Measurements from ENCODE around the gene CHAMP1. TPM values are rescaled to one million over a fixed set of nuclear protein-coding genes. Genes with fewer than 3 reads are reported as not detected.
A peak's percentile ranks its signal among the peaks of the same experiment; 100 is the strongest.

The CHAMP1 gene
- total RNA-seq, 1 donor: 9.4 TPM

- H3K4me2 ChIP-seq (ENCODE audit: insufficient read depth, low read length): peak overlapping the region; percentile 70
- peaks cover 22% of the 10 kb centered on the region for H4K20me1 ChIP-seq (ENCODE audit: insufficient read depth, low read length)
- H3K36me3 ChIP-seq (ENCODE audit: insufficient read depth, low read length): peaks cover 32% of the 10 kb centered on the region
- no peaks in the 10 kb centered on the region for H3K9me3 ChIP-seq (ENCODE audit: low read depth, low read length)
- peaks cover 49% of the 10 kb centered on the region for H3K4me1 ChIP-seq (ENCODE audit: insufficient read depth, low read length)
- H3K27me3 ChIP-seq (ENCODE audit: insufficient read depth, low read length): no peaks in the 10 kb centered on the region
- H3K79me2 ChIP-seq (ENCODE audit: insufficient read depth, low read length): peaks cover 87% of the 10 kb centered on the region
- peak overlapping the region; percentile 4 for H3K4me3 ChIP-seq (ENCODE audit: insufficient read depth, low read length)
- no peak for DNase-seq (ENCODE audit: insufficient read length, low spot score, missing footprints)
- TF ChIP-seq, protein P1, sequence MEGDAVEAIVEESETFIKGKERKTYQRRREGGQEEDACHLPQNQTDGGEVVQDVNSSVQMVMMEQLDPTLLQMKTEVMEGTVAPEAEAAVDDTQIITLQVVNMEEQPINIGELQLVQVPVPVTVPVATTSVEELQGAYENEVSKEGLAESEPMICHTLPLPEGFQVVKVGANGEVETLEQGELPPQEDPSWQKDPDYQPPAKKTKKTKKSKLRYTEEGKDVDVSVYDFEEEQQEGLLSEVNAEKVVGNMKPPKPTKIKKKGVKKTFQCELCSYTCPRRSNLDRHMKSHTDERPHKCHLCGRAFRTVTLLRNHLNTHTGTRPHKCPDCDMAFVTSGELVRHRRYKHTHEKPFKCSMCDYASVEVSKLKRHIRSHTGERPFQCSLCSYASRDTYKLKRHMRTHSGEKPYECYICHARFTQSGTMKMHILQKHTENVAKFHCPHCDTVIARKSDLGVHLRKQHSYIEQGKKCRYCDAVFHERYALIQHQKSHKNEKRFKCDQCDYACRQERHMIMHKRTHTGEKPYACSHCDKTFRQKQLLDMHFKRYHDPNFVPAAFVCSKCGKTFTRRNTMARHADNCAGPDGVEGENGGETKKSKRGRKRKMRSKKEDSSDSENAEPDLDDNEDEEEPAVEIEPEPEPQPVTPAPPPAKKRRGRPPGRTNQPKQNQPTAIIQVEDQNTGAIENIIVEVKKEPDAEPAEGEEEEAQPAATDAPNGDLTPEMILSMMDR (IDR thresholded peaks at IDR 0.05; ENCODE audit: extremely low read depth, low read depth, low read length): no peak
- H3K27ac ChIP-seq (ENCODE audit: low read depth, low read length): peak overlapping the region; percentile 67
- H2AFZ ChIP-seq (ENCODE audit: low read length): no peak overlapping the region
Measured at GRCh38 chr13:114318624-114319023, 4.3 kb downstream of the CHAMP1 start.

DNA sequence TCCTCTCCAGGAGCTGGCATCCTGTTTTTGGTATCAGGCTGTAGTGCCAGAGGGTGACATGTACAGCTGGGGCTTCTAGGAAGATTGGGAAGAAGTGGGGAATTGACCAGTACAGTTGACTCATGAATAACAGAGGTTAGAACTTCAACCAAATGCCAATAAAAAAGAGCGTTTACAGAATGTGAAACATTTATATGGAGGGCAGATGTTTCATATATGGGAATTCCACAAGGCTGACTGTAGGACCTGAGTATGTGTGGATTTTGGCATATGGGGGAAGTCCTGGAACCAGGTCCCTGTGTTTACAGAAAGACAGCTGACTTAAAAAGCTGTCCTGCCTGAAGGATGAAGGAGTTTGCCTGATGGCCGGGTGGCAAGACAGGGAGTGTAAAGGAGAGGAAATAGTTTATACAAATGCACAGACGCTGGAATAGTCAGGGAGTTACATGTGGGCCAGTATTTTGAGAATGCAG lies 5.2 kb downstream of the CHAMP1 start:
- Histone ChIP-seq H3K79me2 (ENCODE audit: insufficient read depth, low read length) (peaks cover 94% of the 10 kb centered on the region), H3K9me3 (ENCODE audit: low read depth, low read length) (no peaks in the 10 kb centered on the region), H3K4me1 (ENCODE audit: insufficient read depth, low read length) (peaks cover 46% of the 10 kb centered on the region), H4K20me1 (ENCODE audit: insufficient read depth, low read length) (peaks cover 22% of the 10 kb centered on the region), H2AFZ (ENCODE audit: low read length) (no peak overlapping the region), H3K4me3 (ENCODE audit: insufficient read depth, low read length) (peak overlapping the region; percentile 8), H3K36me3 (ENCODE audit: insufficient read depth, low read length) (peaks cover 41% of the 10 kb centered on the region), H3K27ac (ENCODE audit: low read depth, low read length) (peak overlapping the region; percentile 67), H3K27me3 (ENCODE audit: insufficient read depth, low read length) (no peaks in the 10 kb centered on the region), H3K4me2 (ENCODE audit: insufficient read depth, low read length) (peak overlapping the region; percentile 70)
- TF ChIP-seq, protein P1 (IDR thresholded peaks at IDR 0.05; ENCODE audit: extremely low read depth, low read depth, low read length): no peak
- peak; percentile 88 for DNase-seq (ENCODE audit: insufficient read length, low spot score, missing footprints)

GRCh38 chr13:114320065-114320464 lies 5.8 kb downstream of the CHAMP1 start:
- H3K9me3 ChIP-seq (ENCODE audit: low read depth, low read length): no peaks in the 10 kb centered on the region
- no peak overlapping the region for H2AFZ ChIP-seq (ENCODE audit: low read length)
- peaks cover 46% of the 10 kb centered on the region for H3K36me3 ChIP-seq (ENCODE audit: insufficient read depth, low read length)
- H3K27me3 ChIP-seq (ENCODE audit: insufficient read depth, low read length): no peaks in the 10 kb centered on the region
- TF ChIP-seq, protein P1 (IDR thresholded peaks at IDR 0.05; ENCODE audit: extremely low read depth, low read depth, low read length): no peak
- H3K4me2 ChIP-seq (ENCODE audit: insufficient read depth, low read length): peak overlapping the region; percentile 70
- H3K4me1 ChIP-seq (ENCODE audit: insufficient read depth, low read length): peaks cover 45% of the 10 kb centered on the region
- H3K27ac ChIP-seq (ENCODE audit: low read depth, low read length): peak overlapping the region; percentile 67
- no peak for DNase-seq (ENCODE audit: insufficient read length, low spot score, missing footprints)
- H3K4me3 ChIP-seq (ENCODE audit: insufficient read depth, low read length): peak overlapping the region; percentile 6
- peaks cover 24% of the 10 kb centered on the region for H4K20me1 ChIP-seq (ENCODE audit: insufficient read depth, low read length)
- peaks cover 94% of the 10 kb centered on the region for H3K79me2 ChIP-seq (ENCODE audit: insufficient read depth, low read length)

GRCh38 chr13:114321256-114321655 lies 7.0 kb downstream of the CHAMP1 start:
- DNase-seq (ENCODE audit: insufficient read length, low spot score, missing footprints): no peak
- no peaks in the 10 kb centered on the region for H3K27me3 ChIP-seq (ENCODE audit: insufficient read depth, low read length)
- H2AFZ ChIP-seq (ENCODE audit: low read length): no peak overlapping the region
- peaks cover 25% of the 10 kb centered on the region for H4K20me1 ChIP-seq (ENCODE audit: insufficient read depth, low read length)
- peaks cover 35% of the 10 kb centered on the region for H3K4me1 ChIP-seq (ENCODE audit: insufficient read depth, low read length)
- peaks cover 58% of the 10 kb centered on the region for H3K36me3 ChIP-seq (ENCODE audit: insufficient read depth, low read length)
- peaks cover 94% of the 10 kb centered on the region for H3K79me2 ChIP-seq (ENCODE audit: insufficient read depth, low read length)
- H3K9me3 ChIP-seq (ENCODE audit: low read depth, low read length): no peaks in the 10 kb centered on the region
- TF ChIP-seq, protein P1 (IDR thresholded peaks at IDR 0.05; ENCODE audit: extremely low read depth, low read depth, low read length): no peak
- H3K27ac ChIP-seq (ENCODE audit: low read depth, low read length): no peak overlapping the region
- H3K4me2 ChIP-seq (ENCODE audit: insufficient read depth, low read length): no peak overlapping the region
- H3K4me3 ChIP-seq (ENCODE audit: insufficient read depth, low read length): no peak overlapping the region
